Ectodermal cell (in vitro differentiated cells): Measurements from ENCODE around the gene USP6NL.

Experiments used
- H3K27ac ChIP-seq: 2 replicates; pipeline ENCODE4 v1.7.0; 2013; ENCODE audit warnings: mild to moderate bottlenecking, low read depth, low read length; ENCODE audit not compliant: insufficient read depth, poor library complexity, severe bottlenecking
- H3K27me3 ChIP-seq: 2 replicates; pipeline ENCODE4 v1.7.0; 2013; ENCODE audit warnings: mild to moderate bottlenecking, low read length; ENCODE audit not compliant: insufficient read depth, control insufficient read depth, poor library complexity, severe bottlenecking
- H3K36me3 ChIP-seq: one replicate; pipeline ENCODE4 v1.7.0; 2013; ENCODE audit warnings: low read length; ENCODE audit not compliant: control insufficient read depth, insufficient read depth
- H3K4me1 ChIP-seq: one replicate; pipeline ENCODE4 v1.7.0; 2013; ENCODE audit warnings: low read length; ENCODE audit not compliant: control insufficient read depth, insufficient read depth
- H3K4me3 ChIP-seq: 2 replicates; pipeline ENCODE4 v1.7.0; 2013; ENCODE audit warnings: low read depth, low read length, control low read depth; ENCODE audit not compliant: insufficient read depth
- H3K9me3 ChIP-seq: 2 replicates; pipeline ENCODE4 v1.7.0; 2013; ENCODE audit warnings: mild to moderate bottlenecking, low read length, moderate library complexity; ENCODE audit not compliant: control insufficient read depth
- WGBS, 2 experiments: methylation state at CpG; one replicate each; pipeline ENCODE4 v1.1.7; 2013; ENCODE audit warnings: missing lambda C conversion rate in 2 of 2; 5-methylcytosine and 5-hydroxymethylcytosine counted together

USP6NL gene

DNA sequence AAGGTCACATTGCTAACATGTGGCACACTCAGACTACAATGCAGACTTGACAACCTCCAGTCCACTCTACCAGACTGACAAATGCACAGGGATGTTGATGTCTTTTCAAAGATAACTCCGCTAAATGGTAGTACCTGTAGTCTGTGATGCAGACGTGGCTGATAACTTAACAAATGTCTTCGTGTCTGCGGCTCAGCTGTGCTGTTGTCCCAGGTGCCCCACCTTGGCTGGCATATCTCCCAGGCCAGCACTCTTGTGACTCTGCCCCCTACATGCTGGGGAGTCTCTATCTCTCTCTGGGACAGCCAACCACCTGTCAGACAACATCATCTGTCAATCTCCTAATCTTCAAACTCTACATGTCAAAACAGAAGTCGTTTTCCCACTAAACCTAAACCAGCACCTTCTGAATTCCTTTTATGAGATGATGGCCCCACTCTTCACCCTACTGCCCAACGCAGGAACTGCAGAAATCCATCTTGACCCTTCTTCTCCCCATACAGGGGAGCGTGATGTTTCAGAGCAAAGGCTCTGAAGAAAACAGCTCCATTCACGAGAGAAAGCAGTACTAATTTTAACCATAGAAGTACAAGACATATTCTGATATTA, 156.4 kb downstream of the USP6NL start:
- no peaks in the 10 kb centered on the region for H3K4me1 ChIP-seq
- no peaks in the 10 kb centered on the region for H3K27me3 ChIP-seq
- H3K9me3 ChIP-seq, result no peaks in the 10 kb centered on the region
- H3K27ac ChIP-seq, result no peak overlapping the region
- WGBS, 2 experiments, result 87 to 88% methylated on average over 8 of the region's 8 CpGs
- H3K36me3 ChIP-seq, result peaks cover 5% of the 10 kb centered on the region
- no peak overlapping the region for H3K4me3 ChIP-seq

DNA sequence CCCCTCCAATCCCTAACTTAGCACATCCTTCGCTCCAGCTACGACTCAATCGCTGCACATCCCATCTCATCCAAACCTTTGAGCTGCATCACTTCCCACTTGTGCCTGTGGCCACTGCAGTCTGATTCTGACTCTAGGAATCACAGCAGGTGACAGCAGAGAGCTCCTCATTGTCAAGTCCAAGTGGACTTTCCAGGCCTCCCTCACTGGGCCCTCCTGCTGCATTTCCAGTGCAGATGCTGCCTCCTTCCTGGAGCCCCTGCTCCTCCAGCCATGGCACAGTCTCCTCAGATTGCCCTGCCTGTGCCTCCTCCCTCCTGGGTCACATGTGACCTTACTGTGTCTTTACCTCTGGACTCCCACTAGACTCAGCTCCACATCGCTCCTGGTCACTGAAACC, 157.3 kb downstream of the USP6NL start:
- H3K4me3 ChIP-seq, result no peak overlapping the region
- no peaks in the 10 kb centered on the region for H3K9me3 ChIP-seq
- H3K27ac ChIP-seq, result no peak overlapping the region
- no peaks in the 10 kb centered on the region for H3K27me3 ChIP-seq
- 95 to 96% methylated on average over 4 of the region's 4 CpGs for WGBS, 2 experiments
- H3K36me3 ChIP-seq, result peaks cover 3% of the 10 kb centered on the region
- no peaks in the 10 kb centered on the region for H3K4me1 ChIP-seq

DNA sequence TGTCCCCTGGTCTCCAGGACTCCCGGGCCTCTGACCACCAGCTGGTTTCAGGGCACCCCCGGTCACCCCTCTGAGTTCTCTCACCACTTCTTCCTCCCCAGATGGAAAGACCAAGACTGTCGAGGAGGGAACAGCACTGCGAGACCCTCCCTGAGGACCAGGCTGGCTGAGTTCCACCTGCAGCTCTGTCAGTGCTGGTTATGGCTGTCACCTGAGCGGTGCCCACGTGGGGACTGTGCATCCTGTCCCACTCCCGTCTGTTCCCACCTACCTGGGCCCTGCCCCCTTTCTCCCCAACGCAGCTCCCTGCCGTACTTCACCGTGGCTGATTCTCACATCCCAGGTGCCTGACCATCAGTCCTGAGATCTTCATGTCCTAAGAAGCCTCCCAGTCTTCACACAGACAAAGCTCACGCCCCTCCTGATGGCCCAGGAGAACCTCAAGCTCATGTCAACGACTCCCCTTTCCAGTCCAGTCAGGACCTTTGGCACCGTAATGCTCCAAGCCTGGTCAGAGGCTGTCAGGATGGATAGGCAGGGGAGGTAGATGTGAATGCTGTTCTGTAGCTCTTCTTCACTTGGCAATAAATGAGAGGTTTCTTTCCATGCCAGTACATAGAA, 159.7 kb downstream of the USP6NL start:
- Histone ChIP-seq H3K27ac (no peak overlapping the region), H3K27me3 (no peaks in the 10 kb centered on the region), H3K4me1 (no peaks in the 10 kb centered on the region), H3K9me3 (no peaks in the 10 kb centered on the region), H3K36me3 (no peaks in the 10 kb centered on the region), H3K4me3 (no peak overlapping the region)
- WGBS, 2 experiments, result 90 to 91% methylated on average over 13 of the region's 13 CpGs

DNA sequence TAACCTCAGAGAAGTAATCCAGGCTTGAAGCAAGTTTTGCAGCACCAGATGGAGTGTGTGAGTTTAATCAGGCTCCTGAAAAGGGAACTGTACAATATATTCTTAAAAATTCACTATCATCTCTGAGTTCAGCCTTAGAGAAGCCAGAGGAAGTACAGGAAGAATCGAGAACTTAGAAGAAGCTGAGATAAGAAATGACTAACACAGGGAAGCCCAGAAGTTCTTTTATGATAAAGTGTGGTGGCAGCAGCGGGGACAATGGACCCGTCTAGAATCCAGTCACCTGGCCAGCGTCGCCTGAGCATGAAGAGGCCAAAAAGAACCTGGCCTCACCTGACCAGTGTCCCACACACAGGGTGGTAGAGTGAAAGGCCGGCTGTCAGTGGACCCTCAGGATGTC, 161.0 kb downstream of the USP6NL start:
- no peak overlapping the region for H3K4me3 ChIP-seq
- no peaks in the 10 kb centered on the region for H3K4me1 ChIP-seq

DNA sequence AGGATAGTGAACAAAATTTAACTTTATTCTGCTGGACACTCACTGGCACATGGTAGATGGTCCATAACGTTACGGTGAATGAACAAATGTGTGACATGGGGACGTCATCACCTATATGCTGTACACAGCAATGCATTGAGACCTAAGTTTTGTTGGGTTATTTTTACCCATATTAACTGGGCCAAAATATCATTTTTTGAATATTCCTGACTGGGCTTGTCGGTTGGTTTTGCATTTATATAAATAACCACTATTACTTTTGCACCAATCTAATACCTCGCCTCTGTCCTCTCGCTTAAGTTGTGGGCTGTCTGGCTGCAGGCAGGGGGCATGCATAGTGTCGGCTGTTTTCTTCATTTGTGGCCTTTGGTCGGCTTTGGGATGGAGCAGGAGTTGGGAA, 161.7 kb downstream of the USP6NL start:
- no peaks in the 10 kb centered on the region for H3K4me1 ChIP-seq
- no peaks in the 10 kb centered on the region for H3K9me3 ChIP-seq
- H3K36me3 ChIP-seq, result no peaks in the 10 kb centered on the region
- 88 to 90% methylated on average over 8 of the region's 8 CpGs for WGBS, 2 experiments
- no peak overlapping the region for H3K4me3 ChIP-seq
- no peak overlapping the region for H3K27ac ChIP-seq
- no peaks in the 10 kb centered on the region for H3K27me3 ChIP-seq

More for the DNA sequence above, 161.0 kb downstream of the USP6NL start:
- no peaks in the 10 kb centered on the region for H3K36me3 ChIP-seq
- 75 to 80% methylated on average over 6 of the region's 6 CpGs for WGBS, 2 experiments
- H3K27ac ChIP-seq, result no peak overlapping the region
- H3K9me3 ChIP-seq, result no peaks in the 10 kb centered on the region
- H3K27me3 ChIP-seq, result no peaks in the 10 kb centered on the region

DNA sequence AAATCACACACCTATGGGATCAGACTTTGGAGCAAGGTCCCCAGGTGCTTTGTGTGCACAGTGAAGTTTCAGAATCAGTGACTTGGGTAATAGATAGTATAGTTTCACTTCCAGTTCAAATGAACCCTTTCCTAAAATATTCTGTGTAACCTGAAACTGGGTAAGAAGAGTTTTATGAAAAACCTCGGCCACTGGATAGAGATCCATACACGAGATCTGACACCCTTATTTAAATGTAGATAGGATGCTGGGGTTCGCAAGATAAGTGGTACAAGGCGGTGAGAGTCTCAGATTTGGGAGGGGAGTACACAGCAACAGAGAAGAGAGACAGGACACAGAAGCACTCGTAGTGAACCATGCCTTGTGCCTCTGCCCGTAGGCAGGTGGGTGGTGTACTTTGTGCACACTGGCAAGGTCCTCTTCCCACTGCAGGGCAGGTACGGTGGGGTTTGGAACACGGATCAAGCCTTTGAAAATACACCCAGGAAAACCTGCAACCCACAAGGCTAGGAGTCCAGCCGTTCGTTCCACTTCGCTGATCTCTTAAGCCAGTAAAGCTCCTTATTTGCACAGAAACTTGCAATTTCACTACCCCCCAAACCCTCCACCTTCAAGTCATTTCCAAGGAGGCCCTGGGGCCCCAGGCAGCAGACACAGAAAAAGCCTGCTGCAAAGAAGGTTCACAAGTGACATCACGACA, 162.8 kb downstream of the USP6NL start:
- Histone ChIP-seq H3K36me3 (no peaks in the 10 kb centered on the region), H3K4me3 (no peak overlapping the region), H3K27ac (no peak overlapping the region), H3K4me1 (no peaks in the 10 kb centered on the region), H3K9me3 (no peaks in the 10 kb centered on the region), H3K27me3 (no peaks in the 10 kb centered on the region)
- WGBS, 2 experiments, result 86 to 88% methylated on average over 12 of the region's 12 CpGs

DNA sequence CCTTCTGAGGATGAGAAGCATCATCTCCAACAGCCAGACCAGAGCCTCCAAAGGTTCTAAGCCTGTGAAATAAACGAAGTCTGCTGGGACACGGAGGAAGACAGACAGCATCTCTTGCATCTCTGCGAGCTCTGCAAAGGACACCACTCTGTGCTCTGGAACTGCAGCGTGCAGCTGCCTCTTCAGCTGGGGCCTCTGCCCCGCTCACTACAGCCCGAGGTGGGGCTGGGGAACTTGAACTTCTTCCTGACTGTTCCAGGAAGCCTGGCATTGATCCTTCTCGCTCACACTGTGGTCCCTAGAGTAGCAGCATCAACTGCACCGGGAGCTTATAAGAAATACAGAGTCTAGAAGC, 163.3 kb downstream of the USP6NL start:
- H3K4me1 ChIP-seq, result no peaks in the 10 kb centered on the region
- H3K27me3 ChIP-seq, result no peaks in the 10 kb centered on the region
- no peaks in the 10 kb centered on the region for H3K36me3 ChIP-seq
- no peaks in the 10 kb centered on the region for H3K9me3 ChIP-seq
- no peak overlapping the region for H3K4me3 ChIP-seq
- 86 to 90% methylated on average over 8 of the region's 8 CpGs for WGBS, 2 experiments
- H3K27ac ChIP-seq, result no peak overlapping the region

DNA sequence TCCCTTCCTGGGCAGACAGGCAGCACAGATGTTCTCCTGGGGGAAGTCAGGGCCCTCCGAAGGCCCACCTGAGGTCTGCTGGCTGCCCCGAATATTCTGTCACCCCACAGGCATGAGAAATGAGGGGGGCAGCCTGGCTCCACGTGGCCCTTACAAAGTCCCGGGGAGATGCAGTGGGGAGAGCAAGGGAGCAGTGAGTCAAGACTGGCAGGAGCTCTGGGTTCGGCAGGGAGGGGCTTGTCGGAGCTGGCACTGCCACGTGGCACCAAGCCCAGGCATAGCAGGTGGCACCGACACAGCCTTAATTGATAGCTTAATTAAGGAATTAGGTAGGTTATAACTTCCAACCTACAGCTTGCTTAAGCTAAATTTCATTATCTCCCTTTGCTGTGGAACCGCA, 163.9 kb downstream of the USP6NL start:
- no peaks in the 10 kb centered on the region for H3K27me3 ChIP-seq
- no peaks in the 10 kb centered on the region for H3K36me3 ChIP-seq
- H3K4me1 ChIP-seq, result no peaks in the 10 kb centered on the region
- WGBS, 2 experiments, result 92 to 94% methylated on average over 8 to 9 of the region's 9 CpGs
- H3K4me3 ChIP-seq, result no peak overlapping the region
- H3K9me3 ChIP-seq, result no peaks in the 10 kb centered on the region
- H3K27ac ChIP-seq, result no peak overlapping the region

DNA sequence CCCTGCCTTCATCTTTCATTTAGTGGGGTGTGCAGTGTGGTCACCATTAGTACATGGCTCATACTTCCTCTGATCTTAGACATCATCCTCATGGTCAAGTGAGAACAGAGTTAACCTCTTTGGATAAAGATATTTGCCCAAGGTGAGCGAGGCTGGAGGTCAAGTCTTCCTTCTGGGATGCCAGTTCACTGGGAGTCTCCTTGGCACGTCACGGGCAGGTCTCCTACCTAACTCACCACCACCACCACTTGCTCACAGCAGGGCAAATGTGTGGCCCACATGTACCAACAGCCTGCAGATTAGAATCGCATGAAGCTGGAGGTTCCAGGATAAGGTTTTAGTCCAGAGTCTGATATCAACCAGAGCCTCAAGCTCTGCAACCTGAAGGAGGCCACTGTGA, 164.6 kb downstream of the USP6NL start:
- Histone ChIP-seq H3K27me3 (no peaks in the 10 kb centered on the region), H3K27ac (no peak overlapping the region), H3K36me3 (no peaks in the 10 kb centered on the region), H3K9me3 (no peaks in the 10 kb centered on the region), H3K4me1 (no peaks in the 10 kb centered on the region), H3K4me3 (no peak overlapping the region)
- WGBS, 2 experiments, result 92 to 94% methylated on average over 4 of the region's 4 CpGs

DNA sequence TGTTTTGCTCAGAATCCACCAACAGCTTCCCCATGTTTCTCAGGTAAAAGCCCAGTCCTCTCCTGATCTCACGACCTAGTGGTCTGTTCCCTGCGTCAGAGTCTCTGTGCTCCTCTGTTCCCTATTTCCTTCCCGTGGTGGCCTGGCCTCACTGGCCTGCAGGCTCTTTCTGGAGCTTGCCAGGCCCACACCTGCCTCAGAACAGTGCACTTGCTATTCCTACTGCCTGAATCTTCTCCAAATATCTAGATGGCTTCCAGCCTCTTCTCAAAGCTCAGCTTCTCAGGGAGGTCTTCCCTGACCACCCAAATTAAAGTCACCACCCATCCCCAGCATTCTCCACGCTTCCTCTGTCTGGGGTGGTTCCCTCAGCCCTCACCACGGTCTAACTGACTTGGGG, 165.3 kb downstream of the USP6NL start:
- Histone ChIP-seq H3K4me1 (no peaks in the 10 kb centered on the region), H3K27ac (no peak overlapping the region), H3K36me3 (no peaks in the 10 kb centered on the region), H3K27me3 (no peaks in the 10 kb centered on the region), H3K9me3 (no peaks in the 10 kb centered on the region), H3K4me3 (no peak overlapping the region)
- WGBS, 2 experiments, result 92 to 93% methylated on average over 5 of the region's 5 CpGs
